GM06990 (cell line): ENCODE results near the gene TNFRSF6B.

ENCODE experiments used
- DNase-seq: peaks from one replicate; pipeline ENCODE4 v3.0.0-alpha.2; 2011; ENCODE audit not compliant: insufficient read length; ENCODE audit errors: extremely low read depth
- H3K27me3 ChIP-seq: replicated peaks from 2 replicates; pipeline ENCODE4 v1.6.0; 2011; ENCODE audit warnings: low read length; ENCODE audit not compliant: control insufficient read depth, insufficient read depth
- H3K36me3 ChIP-seq: 2 replicates; pipeline ENCODE4 v1.5.1; 2011; ENCODE audit warnings: low read length; ENCODE audit not compliant: control insufficient read depth, insufficient read depth
- H3K4me3 ChIP-seq: replicated peaks from 2 replicates; pipeline ENCODE4 v1.5.1; 2011; ENCODE audit warnings: low read depth, mild to moderate bottlenecking, control low read depth, low read length
- CTCF ChIP-seq: IDR thresholded peaks from 2 replicates; pipeline ENCODE4 v1.5.1; 2011; ENCODE audit warnings: low read length, control low read depth, mild to moderate bottlenecking, inconsistent platforms; ENCODE audit not compliant: insufficient read depth, poor library complexity, severe bottlenecking

Gene TNFRSF6B

GRCh38 chr20:63734946-63735858, 38.8 kb downstream of the TNFRSF6B start:
- DNase-seq, result no peak
- no peak for TF ChIP-seq CTCF
- H3K4me3 ChIP-seq, result no peak overlapping the region
- peaks cover 23% of the 10 kb centered on the region for H3K36me3 ChIP-seq
- no peaks in the 10 kb centered on the region for H3K27me3 ChIP-seq

GRCh38 chr20:63735859-63736718, 39.6 kb downstream of the TNFRSF6B start, which contains the start of gene LIME1:
TSS of gene LIME1 (plus strand) at chr20:63736664. CDS start at chr20:63737550, 886 bp downstream.
- peak within 1 kb of the TSS; percentile 65 for H3K4me3 ChIP-seq

GRCh38 chr20:63736893-63737694, 40.6 kb downstream of the TNFRSF6B start:
- peak; percentile 80 for DNase-seq
- no peak for TF ChIP-seq CTCF
- Histone ChIP-seq H3K4me3 (peak overlapping the region; percentile 65), H3K27me3 (no peaks in the 10 kb centered on the region), H3K36me3 (peaks cover 21% of the 10 kb centered on the region)

More at GRCh38 chr20:63735859-63736718, 39.6 kb downstream of the TNFRSF6B start, which contains the start of gene LIME1:
- DNase-seq, result peak; percentile 85
- Histone ChIP-seq H3K27me3 (no peaks in the 10 kb centered on the region), H3K36me3 (peaks cover 21% of the 10 kb centered on the region)
- TF ChIP-seq CTCF, result no peak

- H3K36me3 ChIP-seq, result peaks cover 23% of the 10 kb centered on the region
- no peaks in the 10 kb centered on the region for H3K27me3 ChIP-seq
- TF ChIP-seq CTCF, result no peak
- H3K4me3 ChIP-seq, result peak overlapping the region; percentile 65
- no peak for DNase-seq
These were observed 41.2 kb downstream of the TNFRSF6B start for GRCh38 chr20:63737695-63737944.

GRCh38 chr20:63737945-63738686, 41.7 kb downstream of the TNFRSF6B start:
- peak; percentile 55 for DNase-seq
- no peak for TF ChIP-seq CTCF
- Histone ChIP-seq H3K27me3 (no peaks in the 10 kb centered on the region), H3K36me3 (peaks cover 24% of the 10 kb centered on the region), H3K4me3 (peak overlapping the region; percentile 65)
